Measurements from ENCODE around the gene ZBTB43. TPM values are rescaled to one million over a fixed set of nuclear protein-coding genes. Genes with fewer than 3 reads are reported as not detected.
A peak's percentile ranks its signal among the peaks of the same experiment; 100 is the strongest.

The ZBTB43 gene
- total and polyA plus RNA-seq, 2 experiments from 2014 or later: 9.7 to 11.8 TPM

DNA sequence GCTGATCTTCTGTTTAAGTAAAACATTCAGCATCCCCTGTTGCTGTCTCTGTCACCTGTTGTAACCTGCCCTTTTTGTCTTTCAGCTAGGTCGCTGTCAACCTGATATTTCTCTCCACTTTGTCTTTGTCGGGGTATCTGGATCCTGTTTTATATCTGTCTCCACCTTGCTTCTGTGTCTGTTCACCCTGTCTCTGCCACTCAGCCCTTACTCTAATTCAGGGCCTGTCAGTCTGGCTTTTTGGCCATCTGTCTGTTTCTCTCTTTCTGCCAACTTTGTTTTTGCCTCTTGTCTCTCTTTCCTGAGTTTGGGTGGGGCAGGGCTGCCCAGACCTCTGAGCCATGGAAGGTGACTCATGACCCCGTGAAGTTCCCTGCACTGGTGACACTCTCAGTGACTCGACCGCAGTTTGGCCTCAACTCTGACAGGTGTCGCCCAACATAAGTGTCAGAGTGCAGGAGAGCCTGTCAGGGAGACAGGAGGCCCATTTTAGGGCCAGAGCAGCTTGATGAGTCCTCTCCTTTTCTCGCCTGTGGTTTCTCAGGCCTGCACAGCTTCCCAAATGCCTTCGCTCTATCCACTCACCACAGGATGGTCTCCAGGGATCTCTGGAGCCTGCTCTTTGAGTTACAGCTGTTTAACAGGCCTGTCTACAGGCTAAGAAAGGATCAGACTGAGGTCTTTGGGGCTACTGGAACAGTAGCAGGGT lies 868 bp downstream of the ZBTB43 start (continued):
- TF ChIP-seq ZNF114 (CRISPR knock-in tag; IDR thresholded peaks at IDR 0.05) (no peak), ETS1 (IDR thresholded peaks at IDR 0.05) (no peak), ZNF331 (CRISPR knock-in tag; IDR thresholded peaks at IDR 0.05; ENCODE audit: low read depth) (no peak), POLR2AphosphoS5 (IDR thresholded peaks at IDR 0.05; ENCODE audit: low read depth) (no peak)
- TF ChIP-seq, protein P1, sequence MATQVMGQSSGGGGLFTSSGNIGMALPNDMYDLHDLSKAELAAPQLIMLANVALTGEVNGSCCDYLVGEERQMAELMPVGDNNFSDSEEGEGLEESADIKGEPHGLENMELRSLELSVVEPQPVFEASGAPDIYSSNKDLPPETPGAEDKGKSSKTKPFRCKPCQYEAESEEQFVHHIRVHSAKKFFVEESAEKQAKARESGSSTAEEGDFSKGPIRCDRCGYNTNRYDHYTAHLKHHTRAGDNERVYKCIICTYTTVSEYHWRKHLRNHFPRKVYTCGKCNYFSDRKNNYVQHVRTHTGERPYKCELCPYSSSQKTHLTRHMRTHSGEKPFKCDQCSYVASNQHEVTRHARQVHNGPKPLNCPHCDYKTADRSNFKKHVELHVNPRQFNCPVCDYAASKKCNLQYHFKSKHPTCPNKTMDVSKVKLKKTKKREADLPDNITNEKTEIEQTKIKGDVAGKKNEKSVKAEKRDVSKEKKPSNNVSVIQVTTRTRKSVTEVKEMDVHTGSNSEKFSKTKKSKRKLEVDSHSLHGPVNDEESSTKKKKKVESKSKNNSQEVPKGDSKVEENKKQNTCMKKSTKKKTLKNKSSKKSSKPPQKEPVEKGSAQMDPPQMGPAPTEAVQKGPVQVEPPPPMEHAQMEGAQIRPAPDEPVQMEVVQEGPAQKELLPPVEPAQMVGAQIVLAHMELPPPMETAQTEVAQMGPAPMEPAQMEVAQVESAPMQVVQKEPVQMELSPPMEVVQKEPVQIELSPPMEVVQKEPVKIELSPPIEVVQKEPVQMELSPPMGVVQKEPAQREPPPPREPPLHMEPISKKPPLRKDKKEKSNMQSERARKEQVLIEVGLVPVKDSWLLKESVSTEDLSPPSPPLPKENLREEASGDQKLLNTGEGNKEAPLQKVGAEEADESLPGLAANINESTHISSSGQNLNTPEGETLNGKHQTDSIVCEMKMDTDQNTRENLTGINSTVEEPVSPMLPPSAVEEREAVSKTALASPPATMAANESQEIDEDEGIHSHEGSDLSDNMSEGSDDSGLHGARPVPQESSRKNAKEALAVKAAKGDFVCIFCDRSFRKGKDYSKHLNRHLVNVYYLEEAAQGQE (IDR thresholded peaks at IDR 0.05; ENCODE audit: unreplicated experiment): no peak

DNA sequence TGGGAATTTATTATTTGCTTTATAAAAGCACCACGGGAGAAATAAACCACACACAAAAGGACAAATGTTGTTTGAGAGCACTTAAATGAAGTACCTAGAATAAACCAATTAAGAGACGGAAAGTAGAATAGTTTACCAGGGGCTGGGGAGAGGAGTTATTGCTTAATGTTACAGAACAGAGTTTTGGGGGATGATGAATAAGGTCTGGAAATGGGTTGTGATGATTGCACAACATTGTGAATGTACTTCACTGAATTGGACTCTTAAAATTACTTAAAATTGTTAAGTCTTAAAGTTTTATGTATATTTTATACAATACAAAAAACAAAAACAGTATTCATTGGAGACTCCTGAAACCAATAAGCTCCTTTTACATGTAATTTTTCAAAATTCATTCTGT lies 1.5 kb downstream of the ZBTB43 start:
- peaks cover 13% of the 10 kb centered on the region for H3K4me1 Mint-ChIP-seq
- no peak overlapping the region for H2AFZ ChIP-seq
- peaks cover 2% of the 10 kb centered on the region for H3K36me3 Mint-ChIP-seq (ENCODE audit: low read depth)
- peaks cover 5% of the 10 kb centered on the region; the same call in 1 of the 2 replicates for H3K9me2 ChIP-seq (ENCODE audit: insufficient read depth)
- H3K9me3 Mint-ChIP-seq: no peaks in the 10 kb centered on the region
- no peak overlapping the region for H3K27ac Mint-ChIP-seq
- H3K4me2 ChIP-seq: peak overlapping the region; percentile 98
- no peaks in the 10 kb centered on the region for H3K27me3 ChIP-seq (ENCODE audit: insufficient read depth)
- peaks cover 9% of the 10 kb centered on the region; the same call in 1 of the 2 replicates for H3K4me1 ChIP-seq (ENCODE audit: insufficient read depth)
- DNase-seq (ENCODE audit: low spot score): no peak
- no peaks in the 10 kb centered on the region for H3F3A ChIP-seq (replicated peaks; ENCODE audit: low read depth)
- peak overlapping the region; percentile 78; the same call in 1 of the 2 replicates for H3K4me3 ChIP-seq
- H4K20me1 ChIP-seq (replicated peaks; ENCODE audit: insufficient read depth): peaks cover 21% of the 10 kb centered on the region
- H3K4me3 Mint-ChIP-seq: peak overlapping the region; percentile 91
- no peak overlapping the region for H3K27ac ChIP-seq (ENCODE audit: low read depth)
- H3K79me2 ChIP-seq (replicated peaks; ENCODE audit: insufficient read depth): peaks cover 50% of the 10 kb centered on the region
- peaks cover 14% of the 10 kb centered on the region for H3K27me3 Mint-ChIP-seq (ENCODE audit: insufficient read depth, low read depth, poor library complexity)
- no peak for TF ChIP-seq STAT1 (IDR thresholded peaks at IDR 0.05; ENCODE audit: unreplicated experiment)
- TF ChIP-seq POLR2AphosphoS5 (IDR thresholded peaks at IDR 0.05; ENCODE audit: low read depth): no peak
- TF ChIP-seq, protein P1 (IDR thresholded peaks at IDR 0.05; ENCODE audit: unreplicated experiment): no peak
- TF ChIP-seq EZH2phosphoT487 (IDR thresholded peaks at IDR 0.05; ENCODE audit: unreplicated experiment): no peak
- no peak for ATAC-seq
- H3K36me3 ChIP-seq (ENCODE audit: insufficient read depth): no peaks in the 10 kb centered on the region

Measured in GM23338 (cell line).